RWPE2 (cell line): ENCODE data around the gene WHRN.

Experiments
- ATAC-seq: fragments of 200-7000 bp; cut with Tn5 transposase; 3 replicates; pipeline ENCODE4 v1.9.1; 2021; ENCODE audit warnings: low read depth
- DNase-seq: peaks from one replicate; pipeline ENCODE4 v3.0.0-alpha.2; 2020; ENCODE audit warnings: low spot score
- H3K27ac ChIP-seq: fragments of 450-650 bp; 2 replicates; pipeline ENCODE4 v1.5.1; 2017; ENCODE audit warnings: mild to moderate bottlenecking; ENCODE audit not compliant: poor library complexity, severe bottlenecking
- H3K27me3 ChIP-seq: fragments of 250-450 bp; sonication (Bioruptor Pico); 2 replicates; pipeline ENCODE4 v1.5.1; 2021; ENCODE audit warnings: mild to moderate bottlenecking, moderate library complexity; ENCODE audit not compliant: insufficient read depth, poor library complexity, severe bottlenecking
- H3K36me3 ChIP-seq: fragments of 250-450 bp; sonication (Bioruptor Pico); 2 replicates; pipeline ENCODE4 v1.5.1; 2020; ENCODE audit warnings: low read depth, mild to moderate bottlenecking, moderate library complexity
- H3K4me1 ChIP-seq: fragments of 250-450 bp; sonication (Bioruptor Pico); 2 replicates; pipeline ENCODE4 v1.5.1; 2021; ENCODE audit warnings: mild to moderate bottlenecking, moderate library complexity; ENCODE audit not compliant: insufficient read depth, poor library complexity, severe bottlenecking
- H3K4me3 ChIP-seq: fragments of 250-450 bp; sonication (Bioruptor Pico); 2 replicates; pipeline ENCODE4 v1.5.1; 2021; ENCODE audit warnings: mild to moderate bottlenecking, moderate library complexity; ENCODE audit not compliant: severe bottlenecking
- H3K9me3 ChIP-seq: fragments of 250-450 bp; sonication (Bioruptor Pico); 2 replicates; pipeline ENCODE4 v1.5.1; 2021; ENCODE audit warnings: mild to moderate bottlenecking, moderate library complexity; ENCODE audit not compliant: severe bottlenecking
- CTCF ChIP-seq: fragments of 450-650 bp; IDR thresholded peaks from one replicate; pipeline ENCODE4 v1.5.1; 2017; ENCODE audit warnings: mild to moderate bottlenecking, moderate library complexity; ENCODE audit not compliant: poor library complexity, severe bottlenecking

The WHRN gene

GRCh38 chr9:114522847-114523246, 17.6 kb upstream of the WHRN start:
- H3K9me3 ChIP-seq = no peaks in the 10 kb centered on the region

GRCh38 chr9:114522286-114522685, 17.0 kb upstream of the WHRN start:
- DNase-seq (no peak), ATAC-seq (no peak)
- Histone ChIP-seq H3K36me3 (no peaks in the 10 kb centered on the region), H3K4me3 (no peak overlapping the region), H3K4me1 (no peaks in the 10 kb centered on the region), H3K27me3 (no peaks in the 10 kb centered on the region), H3K27ac (no peak overlapping the region), H3K9me3 (no peaks in the 10 kb centered on the region)
- TF ChIP-seq CTCF = no peak

More at GRCh38 chr9:114522847-114523246, 17.6 kb upstream of the WHRN start:
- Histone ChIP-seq H3K36me3 (no peaks in the 10 kb centered on the region), H3K4me3 (no peak overlapping the region), H3K4me1 (no peaks in the 10 kb centered on the region), H3K27me3 (no peaks in the 10 kb centered on the region), H3K27ac (no peak overlapping the region)
- no peak for DNase-seq
- no peak for TF ChIP-seq CTCF
- no peak for ATAC-seq

- Histone ChIP-seq H3K4me1 (no peaks in the 10 kb centered on the region), H3K36me3 (no peaks in the 10 kb centered on the region), H3K9me3 (no peaks in the 10 kb centered on the region), H3K4me3 (no peak overlapping the region), H3K27ac (no peak overlapping the region), H3K27me3 (no peaks in the 10 kb centered on the region)
- DNase-seq = no peak
- TF ChIP-seq CTCF = no peak
- ATAC-seq = no peak
Measured at GRCh38 chr9:114521846-114522245, 16.6 kb upstream of the WHRN start.

GRCh38 chr9:114518599-114519022, 13.3 kb upstream of the WHRN start:
- Histone ChIP-seq H3K4me3 (no peak overlapping the region), H3K36me3 (no peaks in the 10 kb centered on the region), H3K27me3 (no peaks in the 10 kb centered on the region), H3K4me1 (no peaks in the 10 kb centered on the region), H3K27ac (no peak overlapping the region), H3K9me3 (no peaks in the 10 kb centered on the region)
- DNase-seq = no peak
- no peak for TF ChIP-seq CTCF
- ATAC-seq = no peak

- DNase-seq (no peak), ATAC-seq (no peak)
- H3K27me3 ChIP-seq = no peaks in the 10 kb centered on the region
- TF ChIP-seq CTCF = no peak
- no peak overlapping the region for H3K4me3 ChIP-seq
- H3K36me3 ChIP-seq = no peaks in the 10 kb centered on the region
- H3K27ac ChIP-seq = no peak overlapping the region
- H3K9me3 ChIP-seq = no peaks in the 10 kb centered on the region
- no peaks in the 10 kb centered on the region for H3K4me1 ChIP-seq
Measured at GRCh38 chr9:114518120-114518519, 12.8 kb upstream of the WHRN start.
